ENCODE measurements around the gene SPON1. TPM values are rescaled to one million over a fixed set of nuclear protein-coding genes. Genes with fewer than 3 reads are reported as not detected.
"Not testable (repeated sequence)": the region's sequence is repeated elsewhere in the genome, so short reads cannot be mapped to it uniquely, and the experiment has no call there.

Gene SPON1
- total RNA-seq, 1 experiment from 2014 or later = 46.9 TPM

DNA sequence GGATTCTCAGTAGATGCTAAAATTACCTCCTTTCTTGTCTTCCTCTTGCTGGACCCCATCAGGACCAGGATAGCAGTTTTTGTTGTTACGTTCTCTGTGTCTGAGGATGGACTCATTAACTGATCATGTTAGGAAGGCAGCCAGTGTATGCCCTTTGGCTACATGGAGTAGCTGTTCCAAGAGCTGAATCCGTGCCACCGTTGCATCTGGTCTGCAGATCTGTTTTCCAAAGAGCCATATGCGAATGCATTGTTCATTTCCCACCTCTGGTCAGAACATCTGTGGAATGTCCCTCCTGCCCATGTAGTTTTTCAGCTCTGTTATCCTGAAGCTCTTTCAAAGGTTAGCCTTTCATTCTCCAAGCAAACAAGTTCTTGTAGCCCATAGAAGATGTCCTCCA is 188.4 kb downstream of the SPON1 start:
- CTCF ChIA-PET = interaction anchor here (0.7 kb wide), 1 partner anchor 189 kb away, joined by 3 read pairs; the partner anchor contains the start of gene SPON1
- Histone ChIP-seq H3K4me1 (no peaks in the 10 kb centered on the region), H3K36me3 (ENCODE audit: control insufficient read depth, insufficient read depth, low read length) (no peaks in the 10 kb centered on the region), H3K27me3 (replicated peaks; ENCODE audit: control insufficient read depth, insufficient read depth, low read length) (no peaks in the 10 kb centered on the region), H3K9me3 (peaks cover 11% of the 10 kb centered on the region), H3K4me3 (ENCODE audit: low read depth, low read length) (no peak overlapping the region)
- Mint-ChIP-seq H3K4me1 (ENCODE audit: low read depth, unreplicated experiment) (peaks cover 6% of the 10 kb centered on the region), H3K9me3 (ENCODE audit: unreplicated experiment) (peaks cover 11% of the 10 kb centered on the region), H3K27ac (ENCODE audit: unreplicated experiment) (no peak overlapping the region), H3K27me3 (ENCODE audit: insufficient read depth, unreplicated experiment) (no peaks in the 10 kb centered on the region), H3K36me3 (ENCODE audit: insufficient read depth, unreplicated experiment) (peaks cover 5% of the 10 kb centered on the region), H3K4me3 (ENCODE audit: unreplicated experiment) (no peak overlapping the region)
- TF ChIP-seq, protein P1, sequence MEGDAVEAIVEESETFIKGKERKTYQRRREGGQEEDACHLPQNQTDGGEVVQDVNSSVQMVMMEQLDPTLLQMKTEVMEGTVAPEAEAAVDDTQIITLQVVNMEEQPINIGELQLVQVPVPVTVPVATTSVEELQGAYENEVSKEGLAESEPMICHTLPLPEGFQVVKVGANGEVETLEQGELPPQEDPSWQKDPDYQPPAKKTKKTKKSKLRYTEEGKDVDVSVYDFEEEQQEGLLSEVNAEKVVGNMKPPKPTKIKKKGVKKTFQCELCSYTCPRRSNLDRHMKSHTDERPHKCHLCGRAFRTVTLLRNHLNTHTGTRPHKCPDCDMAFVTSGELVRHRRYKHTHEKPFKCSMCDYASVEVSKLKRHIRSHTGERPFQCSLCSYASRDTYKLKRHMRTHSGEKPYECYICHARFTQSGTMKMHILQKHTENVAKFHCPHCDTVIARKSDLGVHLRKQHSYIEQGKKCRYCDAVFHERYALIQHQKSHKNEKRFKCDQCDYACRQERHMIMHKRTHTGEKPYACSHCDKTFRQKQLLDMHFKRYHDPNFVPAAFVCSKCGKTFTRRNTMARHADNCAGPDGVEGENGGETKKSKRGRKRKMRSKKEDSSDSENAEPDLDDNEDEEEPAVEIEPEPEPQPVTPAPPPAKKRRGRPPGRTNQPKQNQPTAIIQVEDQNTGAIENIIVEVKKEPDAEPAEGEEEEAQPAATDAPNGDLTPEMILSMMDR (IDR thresholded peaks at IDR 0.05; ENCODE audit: insufficient read depth in 1 of 2, low read depth in 1 of 2, low read length in 1 of 2, severe bottlenecking in 1 of 2, unreplicated experiment in 1 of 2) = no peak
- BruUV-seq (replicated peaks) = no TSS peak
- no peak for DNase-seq
- POLR2A ChIA-PET = no interaction called here
- intact Hi-C loops (cut with micrococcal nuclease; ENCODE audit: unreplicated experiment) = no loop called here

DNA sequence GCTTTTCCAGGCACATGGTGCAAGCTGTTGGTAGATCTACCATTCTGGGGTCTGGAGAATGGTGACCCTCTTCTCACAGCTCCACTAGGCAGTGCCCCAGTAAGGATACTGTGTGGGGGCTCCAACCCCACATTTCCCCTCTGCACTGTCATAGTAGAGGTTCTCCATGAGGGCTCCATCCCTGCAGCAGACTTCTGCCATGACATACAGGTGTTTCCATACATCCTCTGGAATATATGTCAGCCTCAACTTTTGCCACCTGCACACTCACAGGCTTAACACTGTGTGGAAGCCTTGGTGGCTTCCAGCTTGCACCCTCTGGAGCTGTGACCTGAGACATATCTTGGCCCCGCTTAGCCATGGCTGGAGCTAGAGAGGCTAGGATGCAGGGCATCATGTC is 191.6 kb downstream of the SPON1 start:
- H3K4me3 Mint-ChIP-seq (ENCODE audit: unreplicated experiment); H3K4me1 Mint-ChIP-seq (ENCODE audit: low read depth, unreplicated experiment); intact Hi-C loops (cut with micrococcal nuclease; ENCODE audit: unreplicated experiment); H3K36me3 Mint-ChIP-seq (ENCODE audit: insufficient read depth, unreplicated experiment); H3K4me1 ChIP-seq; BruUV-seq (replicated peaks); H3K27me3 ChIP-seq (replicated peaks; ENCODE audit: control insufficient read depth, insufficient read depth, low read length); CTCF ChIA-PET; H3K27me3 Mint-ChIP-seq (ENCODE audit: insufficient read depth, unreplicated experiment); H3K4me3 ChIP-seq (ENCODE audit: low read depth, low read length); DNase-seq; POLR2A ChIA-PET; H3K36me3 ChIP-seq (ENCODE audit: control insufficient read depth, insufficient read depth, low read length); H3K27ac Mint-ChIP-seq (ENCODE audit: unreplicated experiment): not testable (repeated sequence)
- peaks cover 23% of the 10 kb centered on the region for H3K9me3 ChIP-seq
- peaks cover 33% of the 10 kb centered on the region for H3K9me3 Mint-ChIP-seq (ENCODE audit: unreplicated experiment)

DNA sequence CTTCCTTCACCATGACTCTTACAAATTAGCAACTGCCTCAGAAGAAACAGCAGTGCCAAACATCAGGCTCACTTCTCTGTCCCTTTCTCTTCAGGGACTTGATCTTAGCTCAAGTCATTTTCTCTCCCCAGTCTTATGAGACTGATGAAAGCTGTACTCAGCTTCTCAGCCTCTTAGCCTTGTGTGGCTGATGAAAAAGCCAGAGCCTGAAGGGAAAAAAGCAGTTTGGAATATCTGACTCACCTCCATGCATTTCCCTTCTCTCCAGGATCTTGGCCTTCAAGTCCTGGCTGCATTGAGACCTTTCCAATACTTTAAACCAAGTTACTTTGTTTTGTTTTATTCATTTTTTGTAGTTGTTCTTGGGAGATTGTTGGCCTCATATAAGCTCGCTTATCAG is 195.9 kb downstream of the SPON1 start:
- H3K4me1 ChIP-seq = no peaks in the 10 kb centered on the region
- H3K4me1 Mint-ChIP-seq (ENCODE audit: low read depth, unreplicated experiment) = no peaks in the 10 kb centered on the region
- no peak overlapping the region for H3K4me3 ChIP-seq (ENCODE audit: low read depth, low read length)
- H3K9me3 Mint-ChIP-seq (ENCODE audit: unreplicated experiment) = peaks cover 33% of the 10 kb centered on the region
- H3K4me3 Mint-ChIP-seq (ENCODE audit: unreplicated experiment) = no peak overlapping the region
- ChIA-PET CTCF (no interaction called here), POLR2A (no interaction called here)
- H3K36me3 ChIP-seq (ENCODE audit: control insufficient read depth, insufficient read depth, low read length) = no peaks in the 10 kb centered on the region
- DNase-seq = no peak
- H3K27me3 Mint-ChIP-seq (ENCODE audit: insufficient read depth, unreplicated experiment) = no peaks in the 10 kb centered on the region
- H3K27me3 ChIP-seq (replicated peaks; ENCODE audit: control insufficient read depth, insufficient read depth, low read length) = no peaks in the 10 kb centered on the region
- no TSS peak for BruUV-seq (replicated peaks)
- TF ChIP-seq, protein P1 (IDR thresholded peaks at IDR 0.05; ENCODE audit: insufficient read depth in 1 of 2, low read depth in 1 of 2, low read length in 1 of 2, severe bottlenecking in 1 of 2, unreplicated experiment in 1 of 2) = no peak
- H3K9me3 ChIP-seq = peaks cover 23% of the 10 kb centered on the region
- intact Hi-C loops (cut with micrococcal nuclease; ENCODE audit: unreplicated experiment) = no loop called here
- H3K27ac Mint-ChIP-seq (ENCODE audit: unreplicated experiment) = no peak overlapping the region
- H3K36me3 Mint-ChIP-seq (ENCODE audit: insufficient read depth, unreplicated experiment) = no peaks in the 10 kb centered on the region

DNA sequence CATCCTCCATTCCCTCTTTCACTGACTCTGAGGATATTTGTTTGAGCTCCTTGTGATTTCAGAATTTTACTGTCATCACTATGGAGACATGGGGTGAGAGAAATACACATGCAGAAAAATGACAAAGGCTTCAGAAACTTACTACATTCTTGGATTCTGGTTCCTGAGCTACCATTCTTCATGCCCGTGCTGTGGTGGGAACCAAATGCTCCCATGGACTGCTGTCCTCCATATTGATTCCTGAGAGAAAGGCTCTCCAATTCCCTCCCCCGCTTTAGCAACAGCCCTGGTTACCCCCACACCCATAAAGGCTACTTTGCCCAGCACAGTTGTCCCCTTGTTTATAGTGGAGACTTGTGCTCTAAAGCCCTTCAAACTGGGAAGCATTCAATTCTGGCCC is 201.1 kb downstream of the SPON1 start:
- ChIA-PET POLR2A (no interaction called here), CTCF (no interaction called here)
- Histone ChIP-seq H3K27me3 (replicated peaks; ENCODE audit: control insufficient read depth, insufficient read depth, low read length) (no peaks in the 10 kb centered on the region), H3K4me3 (ENCODE audit: low read depth, low read length) (no peak overlapping the region), H3K36me3 (ENCODE audit: control insufficient read depth, insufficient read depth, low read length) (no peaks in the 10 kb centered on the region), H3K4me1 (no peaks in the 10 kb centered on the region), H3K9me3 (0 out of 2 replicates have a peak, but pooled peaks cover 2% of the 10 kb centered on the region)
- TF ChIP-seq, protein P1 (IDR thresholded peaks at IDR 0.05; ENCODE audit: insufficient read depth in 1 of 2, low read depth in 1 of 2, low read length in 1 of 2, severe bottlenecking in 1 of 2, unreplicated experiment in 1 of 2) = no peak
- Mint-ChIP-seq H3K36me3 (ENCODE audit: insufficient read depth, unreplicated experiment) (no peaks in the 10 kb centered on the region), H3K4me3 (ENCODE audit: unreplicated experiment) (no peak overlapping the region), H3K4me1 (ENCODE audit: low read depth, unreplicated experiment) (no peaks in the 10 kb centered on the region), H3K9me3 (ENCODE audit: unreplicated experiment) (peaks cover 2% of the 10 kb centered on the region), H3K27me3 (ENCODE audit: insufficient read depth, unreplicated experiment) (no peaks in the 10 kb centered on the region), H3K27ac (ENCODE audit: unreplicated experiment) (no peak overlapping the region)
- no peak for DNase-seq
- BruUV-seq (replicated peaks) = no TSS peak
- intact Hi-C loops (cut with micrococcal nuclease; ENCODE audit: unreplicated experiment) = no loop called here

DNA sequence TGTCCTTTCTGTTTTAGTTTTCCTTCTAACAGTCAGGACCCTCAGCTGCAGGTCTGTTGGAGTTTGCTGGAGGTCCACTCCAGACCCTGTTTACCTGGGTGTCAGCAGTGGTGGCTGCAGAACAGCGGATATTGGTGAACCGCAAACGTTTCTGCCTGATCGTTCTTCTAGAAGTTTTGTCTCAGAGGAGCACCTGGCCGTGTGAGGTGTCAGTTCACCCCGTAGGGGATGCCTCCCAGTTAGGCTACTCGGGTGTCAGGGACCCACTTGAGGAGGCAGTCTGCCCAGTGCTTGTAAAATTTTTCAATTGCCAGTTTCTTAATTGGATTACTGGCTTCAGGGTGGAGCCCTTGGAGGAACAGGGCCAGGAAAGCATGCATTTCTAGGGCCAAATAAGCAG is 211.2 kb downstream of the SPON1 start:
- H3K9me3 ChIP-seq; H3K36me3 ChIP-seq (ENCODE audit: control insufficient read depth, insufficient read depth, low read length); DNase-seq; H3K4me1 Mint-ChIP-seq (ENCODE audit: low read depth, unreplicated experiment); H3K27me3 Mint-ChIP-seq (ENCODE audit: insufficient read depth, unreplicated experiment); H3K27me3 ChIP-seq (replicated peaks; ENCODE audit: control insufficient read depth, insufficient read depth, low read length); H3K4me3 ChIP-seq (ENCODE audit: low read depth, low read length); intact Hi-C loops (cut with micrococcal nuclease; ENCODE audit: unreplicated experiment); H3K9me3 Mint-ChIP-seq (ENCODE audit: unreplicated experiment); H3K36me3 Mint-ChIP-seq (ENCODE audit: insufficient read depth, unreplicated experiment); BruUV-seq (replicated peaks); CTCF ChIA-PET; H3K4me1 ChIP-seq; H3K27ac Mint-ChIP-seq (ENCODE audit: unreplicated experiment); POLR2A ChIA-PET; H3K4me3 Mint-ChIP-seq (ENCODE audit: unreplicated experiment): not testable (repeated sequence)
